Activated CD8-positive, alpha-beta memory T cell treated with anti-CD3 and anti-CD28 coated beads for 48 hours (primary cell): ENCODE data around the gene FNDC3A.
"Not testable (repeated sequence)": the region's sequence is repeated elsewhere in the genome, so short reads cannot be mapped to it uniquely, and the experiment has no call there.

Experiments
- DNase-seq, 3 experiments: peaks; one replicate each; pipeline ENCODE4 v3.0.0-alpha.2; 2020; ENCODE audit warnings: low read depth in 2 of 3, low spot score in 2 of 3

FNDC3A gene

DNA sequence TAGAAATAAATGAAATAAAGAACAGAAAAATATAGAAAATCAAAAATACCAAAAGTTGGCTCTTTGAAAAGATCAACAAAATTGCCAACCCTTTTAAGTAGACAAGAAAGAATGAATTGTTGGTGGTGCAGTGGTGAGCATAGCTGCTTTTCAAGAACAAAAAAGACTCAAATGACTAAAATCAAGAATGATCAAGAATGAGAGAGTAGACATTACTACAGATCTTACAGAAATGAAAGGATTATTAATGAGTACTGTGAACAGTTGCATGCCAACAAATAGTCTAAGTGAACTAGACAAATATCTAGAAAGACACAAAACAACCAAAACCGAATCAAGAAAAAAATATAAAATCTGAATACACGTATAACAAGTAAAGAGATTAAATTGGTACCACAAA is 53.9 kb downstream of the FNDC3A start:
- no peak for DNase-seq

DNA sequence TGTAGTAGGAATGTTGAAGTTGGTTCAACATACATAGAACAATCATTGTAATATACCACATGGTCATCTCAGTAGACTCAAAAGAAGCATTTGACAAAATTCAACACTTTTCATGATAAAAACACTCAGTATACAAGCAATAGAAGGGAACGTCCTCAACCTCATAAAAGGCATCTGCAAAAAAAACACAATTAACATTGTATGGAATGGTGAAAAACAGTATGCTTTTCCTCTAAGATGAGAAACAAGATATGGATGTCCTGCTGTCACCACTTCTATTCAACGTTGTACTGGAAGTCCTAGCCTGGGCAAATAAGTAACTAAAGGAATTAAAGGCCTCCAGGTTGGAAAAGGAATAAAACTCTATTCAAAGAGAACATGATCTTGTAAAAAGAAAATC is 54.5 kb downstream of the FNDC3A start:
- DNase-seq = no peak

DNA sequence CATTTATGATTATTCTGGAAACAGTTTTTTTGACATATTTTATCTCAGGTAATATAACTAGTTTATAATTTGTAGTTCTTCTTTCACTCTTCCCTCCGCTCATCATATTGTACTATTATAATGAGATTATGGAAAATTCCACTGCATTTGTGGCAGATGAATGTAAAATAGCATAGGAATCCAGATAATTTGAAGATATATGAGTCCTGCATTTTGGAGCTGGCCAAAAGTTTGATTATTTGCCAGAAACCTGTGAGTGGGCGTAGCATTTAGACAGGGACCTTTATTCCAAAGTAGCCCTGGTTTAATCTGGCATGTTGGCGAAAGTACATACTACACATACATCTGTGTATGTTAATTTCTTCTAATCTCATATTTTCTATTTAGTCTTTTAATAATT is 65.2 kb downstream of the FNDC3A start:
- DNase-seq = no peak

DNA sequence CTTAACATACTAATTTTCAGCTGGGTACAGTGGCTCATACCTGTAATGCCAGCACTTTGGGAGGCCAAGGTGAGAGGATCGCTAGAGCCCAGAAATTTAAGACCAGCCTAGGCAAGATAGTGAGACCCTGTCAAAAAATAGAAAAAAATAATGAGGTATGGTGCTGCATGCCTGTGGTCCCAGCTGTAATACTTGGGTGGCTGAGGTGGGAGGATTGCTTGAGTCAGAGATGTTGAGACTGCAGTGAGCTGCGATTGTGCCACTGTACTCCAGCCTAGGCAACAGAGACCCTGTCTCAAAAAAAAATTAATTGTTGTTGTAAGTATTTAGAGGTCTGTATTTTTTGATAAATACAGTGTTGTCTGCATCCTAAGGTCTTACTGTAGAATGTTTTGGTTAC is 66.8 kb downstream of the FNDC3A start:
- DNase-seq = no peak

DNA sequence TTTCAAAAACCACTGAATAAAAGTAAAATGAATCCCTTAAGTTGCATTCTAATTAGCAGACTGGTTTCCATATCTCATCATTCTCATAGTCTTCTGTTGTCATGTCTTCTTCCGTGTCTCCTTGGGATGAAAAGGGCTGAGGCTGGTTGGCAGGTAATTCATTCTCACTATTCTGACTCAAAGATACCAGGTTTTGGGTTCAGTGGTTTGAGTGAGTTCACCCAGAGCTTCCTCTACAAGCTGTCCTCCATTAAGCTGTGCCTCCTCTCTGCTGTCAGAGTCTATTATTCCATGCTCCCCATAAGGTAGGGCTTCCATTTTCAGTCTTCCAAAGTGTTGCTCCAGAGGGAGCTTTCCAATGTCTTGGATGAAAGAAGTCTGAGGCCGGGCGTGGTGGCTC is 68.3 kb downstream of the FNDC3A start:
- DNase-seq = no peak

DNA sequence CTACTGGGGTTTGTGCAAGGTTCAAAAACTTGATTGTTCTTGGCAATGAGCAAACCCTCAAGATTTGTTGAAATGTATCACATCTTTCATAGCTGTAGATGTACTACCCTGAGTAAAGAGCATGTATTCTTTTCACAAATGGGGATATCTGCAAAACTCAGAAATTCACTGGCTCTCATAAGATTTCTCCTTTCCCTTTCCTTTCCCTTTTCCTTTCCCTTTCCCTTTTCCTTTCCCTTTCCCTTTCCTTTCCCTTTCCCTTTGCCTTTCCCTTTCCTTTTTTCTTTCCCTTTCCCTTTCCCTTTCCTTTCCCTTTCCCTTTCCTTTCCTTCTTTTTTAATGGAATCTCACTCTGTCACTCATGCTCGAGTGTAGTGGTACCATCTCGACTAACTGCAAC is 69.1 kb downstream of the FNDC3A start:
- no peak for DNase-seq

DNA sequence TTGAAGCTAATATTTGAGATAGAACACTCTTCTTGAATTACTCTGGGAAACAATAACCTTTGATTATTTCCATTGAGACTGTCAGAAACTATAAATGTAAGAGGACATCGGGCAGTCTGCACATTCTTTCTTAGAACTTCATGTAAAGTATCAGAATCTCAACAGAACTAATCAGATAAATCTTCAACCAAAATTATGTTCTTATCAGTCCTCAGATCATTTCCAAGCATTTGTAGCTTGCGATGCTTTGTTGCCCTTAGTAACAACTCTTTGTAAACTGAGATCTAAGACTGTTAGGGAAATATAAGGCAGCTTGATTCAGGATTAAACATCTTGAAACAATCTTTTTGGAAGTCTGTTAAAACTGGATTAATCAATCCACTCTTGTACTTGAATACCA is 70.3 kb downstream of the FNDC3A start:
- DNase-seq = no peak

DNA sequence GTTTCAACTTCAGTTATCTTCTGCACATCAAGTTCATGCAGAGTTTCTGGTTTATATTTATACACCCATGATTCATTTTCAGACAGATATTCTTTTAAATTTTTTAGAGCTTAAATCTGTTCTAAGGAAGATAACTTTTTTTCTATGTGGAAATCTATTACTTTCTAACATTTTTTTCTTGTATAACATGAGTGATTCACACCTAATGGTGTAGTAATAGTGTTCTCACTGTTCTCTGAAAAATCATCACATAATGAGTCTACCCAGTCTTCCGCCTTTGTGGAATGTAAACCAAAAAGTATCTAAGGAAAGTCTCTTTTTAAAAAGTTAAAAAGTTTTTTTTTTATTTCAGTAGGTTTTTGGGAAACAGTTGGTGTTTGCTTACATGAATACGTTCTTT is 70.8 kb downstream of the FNDC3A start:
- no peak for DNase-seq

DNA sequence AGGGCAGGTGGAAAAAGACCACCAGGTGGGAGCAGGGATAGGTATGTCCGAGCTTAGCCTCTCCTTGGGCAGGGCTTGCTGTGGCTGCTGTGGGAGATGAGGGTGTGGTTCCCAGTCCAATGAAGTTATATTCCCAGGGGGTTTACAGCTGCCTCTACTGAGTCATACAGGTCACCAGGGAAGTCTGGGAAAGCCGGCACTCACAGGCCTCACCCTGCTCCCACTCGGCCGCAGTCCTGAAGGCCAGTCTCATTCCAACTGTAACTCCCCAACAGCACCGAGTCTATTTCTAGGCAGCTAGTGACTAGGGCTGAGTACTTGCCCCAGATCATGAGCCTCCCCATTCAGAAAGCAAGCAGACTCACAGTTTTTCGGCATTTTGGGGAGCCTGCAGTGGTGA is 77.1 kb downstream of the FNDC3A start:
- no peak for DNase-seq

DNA sequence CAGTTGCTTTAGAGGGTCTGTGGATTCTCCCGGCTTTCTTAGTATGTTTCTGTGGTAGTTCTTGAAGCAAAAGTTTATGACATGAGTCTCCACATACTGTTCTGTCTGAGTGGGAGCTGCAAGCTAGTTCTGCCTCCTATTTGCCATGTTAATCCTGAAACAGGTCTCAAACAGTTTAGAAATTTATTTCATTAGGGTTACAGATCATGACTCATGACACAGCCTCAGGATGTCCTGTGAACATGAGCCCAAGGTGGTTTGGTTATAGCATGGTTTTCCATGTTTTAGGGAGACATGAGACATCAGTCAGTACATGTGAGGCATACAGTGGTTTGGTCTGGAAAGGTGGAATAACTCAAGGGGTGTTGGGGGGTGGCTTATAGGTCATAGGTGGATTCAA is 77.5 kb downstream of the FNDC3A start:
- no peak for DNase-seq

DNA sequence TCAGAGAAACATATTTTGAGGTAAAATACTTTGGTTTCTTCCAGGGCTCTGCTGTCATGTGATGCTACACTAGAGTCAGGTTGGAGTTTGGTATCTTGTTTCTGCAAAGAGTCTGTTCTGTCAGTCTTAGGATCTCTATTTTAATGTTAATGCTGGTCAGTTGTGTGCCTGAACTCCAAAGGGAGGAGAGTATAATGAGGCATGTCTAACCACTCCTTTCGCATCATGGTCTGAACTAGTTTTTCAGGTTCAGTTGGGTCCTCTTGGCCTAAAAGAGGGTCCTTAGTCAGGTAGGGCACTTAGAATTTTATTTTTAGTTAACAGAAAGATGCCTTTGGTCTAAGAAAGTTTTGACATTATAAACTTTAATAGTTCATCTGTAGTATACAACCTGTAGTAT is 78.2 kb downstream of the FNDC3A start:
- no peak for DNase-seq

DNA sequence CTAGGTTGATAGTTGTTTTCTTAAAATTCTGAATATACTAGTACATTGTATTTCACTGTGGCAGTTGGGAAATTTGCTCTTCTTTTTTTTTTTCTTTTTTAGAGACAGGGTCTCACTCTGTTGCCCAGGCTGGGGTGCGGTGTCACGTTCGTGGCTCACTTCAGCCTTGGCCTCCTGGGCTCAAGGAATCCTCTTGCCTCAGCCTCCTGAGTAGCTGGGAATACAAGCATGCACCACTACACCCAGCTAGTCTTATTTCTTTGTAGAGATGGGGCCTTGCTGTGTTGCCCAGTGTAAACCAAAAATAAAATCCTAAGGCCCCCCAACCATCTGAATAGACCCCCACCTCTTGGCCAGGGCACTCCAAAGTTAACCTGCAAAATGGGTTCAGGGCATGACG is 79.3 kb downstream of the FNDC3A start:
- DNase-seq = no peak

DNA sequence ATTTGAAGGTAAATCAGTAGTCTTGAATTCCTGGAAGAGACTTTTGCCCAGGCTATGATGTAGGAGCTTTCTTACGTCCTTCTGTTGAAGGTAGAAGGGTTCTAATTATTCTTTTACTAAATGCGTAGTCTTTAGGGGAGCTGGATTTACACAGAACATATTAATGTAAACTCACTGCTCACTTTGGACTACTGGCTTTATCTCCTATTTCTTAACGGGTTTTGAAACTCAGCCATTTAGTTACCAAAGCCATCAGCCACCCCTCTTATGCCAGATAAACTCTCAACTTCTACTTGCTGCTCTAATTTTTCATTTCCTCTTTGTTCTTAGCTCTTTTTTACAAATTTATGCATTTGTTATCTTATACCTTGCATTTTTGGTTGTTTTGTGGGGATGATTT is 81.5 kb downstream of the FNDC3A start:
- no peak for DNase-seq

DNA sequence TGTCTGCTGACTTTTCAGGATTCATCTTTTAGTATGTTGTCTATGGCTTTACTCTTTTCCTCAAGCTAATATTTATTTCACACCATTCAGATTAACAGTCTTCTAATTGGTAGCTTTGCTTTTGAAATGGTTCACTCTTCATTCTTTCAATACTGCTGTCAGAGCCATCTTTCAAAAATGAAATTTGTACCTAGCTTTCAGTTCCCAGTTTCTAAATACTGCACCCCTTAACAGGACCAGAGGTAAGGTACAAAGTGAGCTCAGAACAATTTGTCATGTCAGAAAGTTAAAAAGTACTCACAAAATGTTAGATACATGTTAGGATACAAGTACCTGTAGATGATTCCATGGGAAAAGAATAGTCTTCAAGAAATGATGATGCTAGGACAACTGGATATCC is 83.0 kb downstream of the FNDC3A start:
- DNase-seq = no peak

DNA sequence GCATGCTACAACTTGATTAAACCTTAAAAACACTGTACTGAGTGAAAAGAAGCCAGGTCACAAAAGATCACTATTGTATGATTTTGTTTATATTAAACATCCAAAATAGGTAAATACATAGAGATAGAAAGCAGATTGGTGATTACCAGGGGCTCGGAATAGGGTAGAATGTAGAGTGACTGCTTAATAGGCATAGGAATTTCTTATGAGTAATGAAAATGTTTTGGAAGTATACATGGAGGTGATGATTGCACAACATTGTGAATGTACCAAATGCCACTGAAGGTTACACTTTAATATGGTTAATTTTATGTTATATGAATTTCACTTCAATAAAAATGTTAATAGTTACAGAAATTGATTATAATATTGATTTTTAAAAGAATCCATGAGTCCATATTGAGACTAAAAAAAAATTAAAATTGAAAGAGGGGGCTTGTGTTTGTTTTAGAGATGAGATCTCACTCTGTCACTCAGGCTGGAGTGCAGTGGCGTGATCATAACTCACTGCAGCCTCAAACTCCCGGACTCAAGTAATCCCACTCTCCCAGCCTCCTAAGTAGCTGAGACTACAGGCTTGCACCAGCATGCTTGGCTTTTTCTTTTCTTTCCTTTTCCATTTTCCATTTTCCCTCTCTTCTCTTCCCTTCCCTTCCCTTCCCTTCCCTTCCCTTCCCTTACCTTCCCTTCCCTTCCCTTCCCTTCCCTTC is 85.1 kb downstream of the FNDC3A start:
- no peak for DNase-seq

DNA sequence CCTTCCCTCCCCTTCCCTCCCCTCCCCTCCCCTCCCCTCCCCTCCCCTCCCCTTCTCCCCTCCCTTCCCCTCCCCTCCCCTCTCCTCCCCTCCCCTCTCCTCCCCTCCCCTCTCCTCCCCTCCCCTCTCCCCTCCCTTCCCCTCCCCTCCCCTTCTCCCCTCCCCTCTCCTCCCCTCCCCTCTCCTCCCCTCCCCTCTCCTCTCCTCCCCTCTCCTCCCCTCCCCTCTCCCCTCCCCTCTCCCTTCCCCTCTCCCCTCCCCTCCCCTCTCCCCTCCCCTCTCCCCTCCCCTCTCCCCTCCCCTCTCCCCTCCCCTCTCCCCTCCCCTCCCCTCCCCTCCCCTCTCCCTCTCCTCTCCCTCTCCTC is 85.7 kb downstream of the FNDC3A start:
- not testable (repeated sequence) for DNase-seq

DNA sequence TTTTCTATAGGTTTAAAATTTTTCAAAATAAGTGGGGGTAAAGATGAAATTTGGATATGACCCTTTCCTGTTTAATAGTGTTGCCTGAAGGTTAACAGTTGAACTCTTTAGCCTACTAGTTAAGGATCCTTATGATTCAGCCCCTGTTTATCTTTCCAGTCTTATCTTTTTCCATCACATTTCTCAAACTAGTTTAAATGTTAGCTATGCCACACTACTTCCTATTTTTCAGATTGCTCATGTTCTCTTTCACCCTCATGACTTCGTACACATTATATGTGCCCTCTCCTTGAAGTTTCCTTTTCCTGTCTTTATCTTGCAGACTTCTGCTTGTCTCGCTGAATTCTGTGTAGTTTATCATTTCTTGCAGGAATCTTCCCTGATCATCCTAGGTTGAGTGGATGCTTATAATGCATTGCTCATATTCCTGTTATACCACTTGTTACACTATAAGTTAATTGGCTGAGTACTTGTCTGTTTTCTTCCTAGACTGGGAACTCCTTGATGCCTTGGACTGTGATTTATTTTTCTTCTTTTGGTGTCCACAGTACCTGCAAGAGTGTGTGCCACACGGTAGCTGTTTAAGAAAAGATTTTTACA is 86.7 kb downstream of the FNDC3A start:
- DNase-seq = no peak

DNA sequence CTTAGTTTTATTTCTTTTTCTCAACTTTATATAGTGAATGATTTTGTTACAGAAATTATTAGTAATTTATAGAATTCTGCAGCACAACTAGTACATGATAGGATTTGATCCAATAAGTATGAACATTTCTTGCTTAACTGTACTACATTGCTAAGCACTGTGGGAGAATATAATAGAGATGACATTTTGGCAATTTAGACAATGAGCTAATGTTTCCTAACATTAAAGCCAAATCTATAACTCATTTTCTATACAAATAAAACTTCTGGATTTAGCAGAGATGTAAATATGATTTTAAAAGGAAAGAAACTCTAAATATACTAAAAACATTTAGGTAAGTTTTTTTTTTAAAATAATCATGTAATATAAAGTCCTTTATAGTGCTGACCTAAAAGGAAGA is 87.3 kb downstream of the FNDC3A start:
- DNase-seq = no peak

DNA sequence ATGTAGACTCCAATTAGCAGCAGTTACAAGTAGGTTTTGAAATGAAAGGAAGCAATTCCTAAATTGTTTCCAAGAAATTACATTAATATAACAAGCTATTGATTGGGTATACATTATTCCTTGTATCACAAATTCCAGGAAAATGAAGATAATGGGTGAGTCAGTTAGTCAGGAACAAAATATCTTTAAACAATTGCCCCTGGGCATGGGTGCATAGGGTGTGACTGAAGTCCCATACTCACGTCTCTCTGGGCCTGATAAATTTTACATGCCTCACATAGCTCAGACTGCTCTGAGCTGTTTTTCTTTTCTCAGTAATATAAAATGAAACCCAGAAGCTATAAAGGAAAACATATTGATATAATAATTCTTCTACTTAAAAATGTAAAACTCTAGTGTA is 87.8 kb downstream of the FNDC3A start:
- DNase-seq = no peak

DNA sequence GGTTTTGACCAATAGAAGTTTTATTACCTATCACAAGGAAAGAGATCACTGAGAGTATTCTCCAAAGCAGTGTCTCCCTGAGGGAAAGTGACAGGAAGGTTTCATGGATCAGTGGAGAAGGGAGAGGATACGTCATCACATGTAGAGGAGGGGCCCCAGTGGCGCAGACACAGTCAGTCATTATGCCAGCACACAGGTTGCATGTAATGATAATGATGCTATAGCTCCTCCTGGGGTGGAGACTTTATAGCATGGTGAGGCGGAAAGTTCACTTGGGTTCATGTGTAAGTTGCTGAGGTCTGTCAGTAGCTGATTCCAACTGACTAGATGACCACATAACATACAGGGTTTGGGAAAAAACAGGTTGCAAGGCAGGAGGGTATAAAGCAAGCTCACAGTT is 88.8 kb downstream of the FNDC3A start:
- no peak for DNase-seq

DNA sequence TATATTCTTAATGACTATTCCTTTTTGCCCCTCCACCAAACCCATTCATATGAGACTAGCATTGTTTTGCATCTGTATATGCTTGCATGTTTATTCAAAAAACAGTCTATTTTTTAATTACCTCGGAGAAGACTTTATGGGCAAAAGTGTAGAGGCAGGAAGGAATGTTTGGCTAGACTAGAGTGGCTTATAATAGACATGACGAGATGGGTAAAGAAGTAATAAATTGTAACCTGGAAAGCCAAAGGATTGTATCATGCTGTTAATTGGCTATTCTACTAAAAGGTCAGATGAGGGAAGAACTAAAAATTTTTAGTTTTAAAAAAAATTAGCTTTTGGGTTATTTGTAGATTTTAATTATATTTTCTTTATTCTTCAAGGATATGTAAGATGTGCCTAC is 91.1 kb downstream of the FNDC3A start:
- no peak for DNase-seq

DNA sequence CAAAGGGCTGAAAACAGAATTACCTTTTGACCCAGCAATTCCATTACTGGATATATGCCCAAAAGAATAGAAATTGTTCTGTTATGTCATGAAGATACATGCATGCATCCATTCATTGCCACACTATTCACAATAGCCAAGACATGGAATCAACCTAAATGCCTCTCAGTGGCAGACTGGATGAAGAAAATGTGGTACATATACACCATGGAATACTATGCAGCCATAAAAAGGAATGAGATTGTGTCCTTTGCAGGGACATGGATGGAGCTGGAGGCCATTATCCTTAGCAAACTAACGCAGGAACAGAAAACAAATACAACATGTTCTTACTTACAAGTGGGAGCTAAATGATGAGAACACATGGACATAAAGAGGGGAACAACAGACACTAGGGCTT is 92.8 kb downstream of the FNDC3A start:
- not testable (repeated sequence) for DNase-seq

DNA sequence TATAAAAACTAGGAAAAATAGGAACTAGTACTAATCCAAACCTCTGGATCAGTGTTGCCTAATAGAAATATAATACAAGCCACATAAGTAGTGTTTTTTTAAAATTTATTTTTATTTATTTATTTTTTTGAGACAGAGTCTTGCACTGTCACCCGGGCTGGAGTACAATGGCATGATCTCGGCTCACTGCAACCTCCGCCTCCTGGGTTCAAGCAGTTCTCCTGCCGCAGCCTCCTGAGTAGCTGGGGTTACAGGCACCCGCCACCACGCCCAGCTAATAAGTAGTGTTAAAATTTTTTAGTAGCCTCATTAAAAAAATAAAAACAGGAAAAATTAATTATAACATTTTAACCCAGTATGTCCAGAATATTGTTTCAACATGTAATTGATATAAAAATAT is 94.3 kb downstream of the FNDC3A start:
- DNase-seq = not testable (repeated sequence)
